Osteocyte (in vitro differentiated cells): ENCODE measurements around the gene ZFYVE19. TPM values are rescaled to one million over a fixed set of nuclear protein-coding genes. Genes with fewer than 3 reads are reported as not detected.
"Not testable (repeated sequence)": the region's sequence is repeated elsewhere in the genome, so short reads cannot be mapped to it uniquely, and the experiment has no call there.

ENCODE experiments used
- DNase-seq: peaks from one replicate; pipeline ENCODE4 v3.0.0; 2021; ENCODE audit warnings: mixed read lengths; ENCODE audit not compliant: unreplicated experiment; ENCODE audit errors: extremely low spot score
- H3K27ac Mint-ChIP-seq: one replicate; pipeline ENCODE4 v1.8.0; 2021; ENCODE audit warnings: mild to moderate bottlenecking, mixed read lengths; ENCODE audit not compliant: unreplicated experiment
- H3K27me3 Mint-ChIP-seq: one replicate; pipeline ENCODE4 v1.8.0; 2021; ENCODE audit warnings: mixed read lengths; ENCODE audit not compliant: unreplicated experiment
- H3K36me3 Mint-ChIP-seq: one replicate; pipeline ENCODE4 v1.8.0; 2021; ENCODE audit warnings: mixed read lengths; ENCODE audit not compliant: unreplicated experiment
- H3K4me1 Mint-ChIP-seq: one replicate; pipeline ENCODE4 v1.8.0; 2021; ENCODE audit warnings: mixed read lengths; ENCODE audit not compliant: unreplicated experiment
- H3K4me3 Mint-ChIP-seq: one replicate; pipeline ENCODE4 v1.8.0; 2021; ENCODE audit warnings: mild to moderate bottlenecking, moderate library complexity, mixed read lengths; ENCODE audit not compliant: unreplicated experiment
- H3K9me3 Mint-ChIP-seq: one replicate; pipeline ENCODE4 v1.8.0; 2021; ENCODE audit warnings: mixed read lengths; ENCODE audit not compliant: unreplicated experiment
- CTCF ChIP-seq: fragments of 200-600 bp; sonication (generic); IDR thresholded peaks from 2 replicates; pipeline ENCODE4 v1.5.0; 2021; ENCODE audit warnings: antibody characterized with exemption, mild to moderate bottlenecking, moderate library complexity
- total RNA-seq: library from RNA; stranded (reverse); gene quantifications from 2 replicates; pipeline ENCODE4 v1.2.1, GENCODE V29; 2021

ZFYVE19 gene
- total RNA-seq, 1 donor from 2014 or later = 21.1 TPM

GRCh38 chr15:40855706-40856234, 48.9 kb downstream of the ZFYVE19 start:
- H3K9me3 Mint-ChIP-seq = no peaks in the 10 kb centered on the region
- no peaks in the 10 kb centered on the region for H3K36me3 Mint-ChIP-seq
- no peak for TF ChIP-seq CTCF
- H3K27me3 Mint-ChIP-seq = no peaks in the 10 kb centered on the region
- peaks cover 8% of the 10 kb centered on the region for H3K4me1 Mint-ChIP-seq
- no peak overlapping the region for H3K4me3 Mint-ChIP-seq
- no peak for DNase-seq
- H3K27ac Mint-ChIP-seq = no peak overlapping the region

DNA sequence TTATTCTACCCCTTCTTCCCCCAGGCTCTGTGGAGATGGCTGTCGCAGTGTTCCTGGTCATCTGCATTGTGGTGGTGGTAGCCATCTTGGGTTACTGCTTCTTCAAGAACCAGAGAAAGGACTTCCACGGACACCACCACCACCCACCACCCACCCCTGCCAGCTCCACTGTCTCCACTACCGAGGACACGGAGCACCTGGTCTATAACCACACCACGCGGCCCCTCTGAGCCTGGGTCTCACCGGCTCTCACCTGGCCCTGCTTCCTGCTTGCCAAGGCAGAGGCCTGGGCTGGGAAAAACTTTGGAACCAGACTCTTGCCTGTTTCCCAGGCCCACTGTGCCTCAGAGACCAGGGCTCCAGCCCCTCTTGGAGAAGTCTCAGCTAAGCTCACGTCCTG, 49.9 kb downstream of the ZFYVE19 start:
- Mint-ChIP-seq H3K36me3 (no peaks in the 10 kb centered on the region), H3K27ac (no peak overlapping the region), H3K9me3 (no peaks in the 10 kb centered on the region), H3K4me3 (no peak overlapping the region), H3K27me3 (no peaks in the 10 kb centered on the region), H3K4me1 (peaks cover 8% of the 10 kb centered on the region)
- no peak for TF ChIP-seq CTCF
- no peak for DNase-seq

GRCh38 chr15:40857601-40858341, 50.9 kb downstream of the ZFYVE19 start:
- DNase-seq = peak; percentile 95
- Mint-ChIP-seq H3K36me3 (no peaks in the 10 kb centered on the region), H3K9me3 (no peaks in the 10 kb centered on the region), H3K4me3 (no peak overlapping the region), H3K27me3 (no peaks in the 10 kb centered on the region), H3K4me1 (peaks cover 8% of the 10 kb centered on the region), H3K27ac (no peak overlapping the region)
- peak; percentile 96 for TF ChIP-seq CTCF

- Mint-ChIP-seq H3K36me3 (no peaks in the 10 kb centered on the region), H3K4me3 (no peak overlapping the region), H3K27ac (no peak overlapping the region), H3K27me3 (no peaks in the 10 kb centered on the region), H3K9me3 (no peaks in the 10 kb centered on the region), H3K4me1 (peaks cover 8% of the 10 kb centered on the region)
- TF ChIP-seq CTCF = no peak
- DNase-seq = no peak
Observed at GRCh38 chr15:40858706-40859105, 51.8 kb downstream of the ZFYVE19 start.

DNA sequence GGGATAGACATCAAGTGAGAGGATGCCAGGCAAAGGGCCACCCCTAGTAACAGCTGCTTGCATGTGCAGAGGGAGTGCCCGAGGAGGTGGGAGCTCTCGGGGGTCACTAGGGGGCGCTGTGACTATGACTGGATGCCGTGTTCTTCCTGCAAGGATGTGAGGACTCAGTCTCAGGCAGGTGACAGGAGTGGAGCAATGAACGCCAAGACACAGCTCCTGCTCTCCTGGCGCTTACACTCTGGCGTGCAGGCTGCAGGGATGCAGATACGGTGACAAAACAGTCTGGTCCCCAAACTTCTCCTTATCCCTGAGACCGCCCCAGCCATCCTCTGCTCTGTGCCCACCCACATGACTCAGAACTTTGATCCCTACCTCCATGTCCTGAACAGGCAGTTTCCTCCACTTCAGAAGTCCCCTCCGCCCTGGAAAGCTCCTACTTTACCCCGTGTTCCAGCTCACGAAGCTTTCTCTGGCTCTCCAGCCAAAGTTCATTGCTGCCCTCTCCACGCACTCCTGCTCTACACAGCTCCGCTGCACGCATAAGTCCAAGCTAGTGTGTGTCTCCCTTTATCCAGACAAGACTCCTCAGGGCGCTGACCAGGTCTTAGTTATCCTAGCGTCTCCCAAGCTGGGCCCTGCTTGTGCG, 52.4 kb downstream of the ZFYVE19 start:
- Mint-ChIP-seq H3K27me3 (no peaks in the 10 kb centered on the region), H3K4me3 (no peak overlapping the region), H3K27ac (no peak overlapping the region), H3K9me3 (no peaks in the 10 kb centered on the region), H3K4me1 (peaks cover 14% of the 10 kb centered on the region), H3K36me3 (no peaks in the 10 kb centered on the region)
- peak; percentile 82 for TF ChIP-seq CTCF
- peak; percentile 92 for DNase-seq

DNA sequence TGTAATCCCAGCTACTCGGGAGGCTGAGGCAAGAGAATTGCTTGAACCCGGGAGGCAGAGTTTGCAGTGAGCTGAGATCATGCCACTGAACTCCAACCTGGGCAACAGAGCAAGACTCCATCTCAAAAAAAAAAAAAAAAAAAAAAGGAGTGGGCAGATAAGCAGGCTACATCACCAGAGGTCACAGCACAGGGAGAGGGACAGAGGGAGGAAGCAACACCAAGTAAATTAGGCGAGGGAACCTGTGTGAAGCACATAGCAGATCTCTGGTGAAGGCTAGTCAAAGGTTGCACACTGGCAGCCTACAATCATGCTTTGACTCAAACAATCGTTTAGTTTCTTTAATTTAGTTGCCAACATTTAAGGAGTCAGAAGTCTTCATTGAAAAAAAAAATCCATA, 54.3 kb downstream of the ZFYVE19 start:
- not testable (repeated sequence) for H3K9me3 Mint-ChIP-seq, H3K27me3 Mint-ChIP-seq, H3K4me3 Mint-ChIP-seq, H3K27ac Mint-ChIP-seq, DNase-seq, H3K36me3 Mint-ChIP-seq
- H3K4me1 Mint-ChIP-seq = peaks cover 24% of the 10 kb centered on the region
